Esophagus squamous epithelium (tissue), 4 donors: Measurements from ENCODE around the gene RHOH.

Experiments used
- CTCF ChIP-seq, 6 experiments: fragments of 450-650 bp in 4 of 6; fragments of 200-600 bp in 2 of 6; sonication (generic) in 2 of 6; IDR thresholded peaks; one replicate each; pipeline ENCODE4 v1.5.1; 2016 to 2019; ENCODE audit warnings: antibody characterized with exemption in 6 of 6, mild to moderate bottlenecking in 4 of 6, moderate library complexity in 4 of 6
- POLR2A ChIP-seq, 4 donors: fragments of 450-650 bp; IDR thresholded peaks; one replicate each; pipeline ENCODE4 v1.6.1; 2017; ENCODE audit warnings: antibody characterized with exemption in 4 of 4, mild to moderate bottlenecking in 4 of 4, moderate library complexity in 3 of 4

GRCh38 chr4:40233227-40233626 is 36.4 kb downstream of the RHOH start:
- no peak for TF ChIP-seq CTCF (IDR thresholded peaks at IDR 0.05)
- no peak for TF ChIP-seq POLR2A (IDR thresholded peaks at IDR 0.05)
